H9 (cell line): Measurements from ENCODE around the gene CALN1. TPM values are rescaled to one million over a fixed set of nuclear protein-coding genes. Genes with fewer than 3 reads are reported as not detected.

Experiments used
- DNase-seq: peaks from one replicate; pipeline ENCODE4 v3.0.0-alpha.2; 2017
- H2AFZ ChIP-seq: one replicate; pipeline ENCODE4 v1.6.1; 2013; ENCODE audit warnings: mild to moderate bottlenecking, low read length, control low read depth, moderate library complexity
- H2AK5ac ChIP-seq: 2 replicates; pipeline ENCODE4 v1.6.1; 2013; ENCODE audit warnings: low read length, control low read depth, mixed read lengths; ENCODE audit not compliant: insufficient read length
- H2BK120ac ChIP-seq: one replicate; pipeline ENCODE4 v1.6.1; 2013; ENCODE audit warnings: low read depth, mild to moderate bottlenecking, low read length, control low read depth, inconsistent platforms; ENCODE audit not compliant: poor library complexity, severe bottlenecking
- H2BK12ac ChIP-seq: 2 replicates; pipeline ENCODE4 v1.6.1; 2013; ENCODE audit warnings: low read length, control low read depth, mixed read lengths, low read depth; ENCODE audit not compliant: insufficient read length
- H2BK15ac ChIP-seq: 2 replicates; pipeline ENCODE4 v1.6.1; 2013; ENCODE audit warnings: low read depth, low read length, control low read depth
- H2BK20ac ChIP-seq: one replicate; pipeline ENCODE4 v1.6.1; 2013; ENCODE audit warnings: low read depth, mild to moderate bottlenecking, low read length, control low read depth, inconsistent platforms; ENCODE audit not compliant: poor library complexity, severe bottlenecking
- H2BK5ac ChIP-seq: 2 replicates; pipeline ENCODE4 v1.6.1; 2013; ENCODE audit warnings: low read length, control low read depth, mixed read lengths; ENCODE audit not compliant: insufficient read length
- H3K14ac ChIP-seq: 2 replicates; pipeline ENCODE4 v1.6.1; 2013; ENCODE audit warnings: low read length, control low read depth; ENCODE audit not compliant: insufficient read depth
- H3K18ac ChIP-seq: 2 replicates; pipeline ENCODE4 v1.6.1; 2013; ENCODE audit warnings: low read depth, mild to moderate bottlenecking, mixed read lengths, low read length, control low read depth; ENCODE audit not compliant: insufficient read length
- H3K23ac ChIP-seq: 2 replicates; pipeline ENCODE4 v1.6.1; 2013; ENCODE audit warnings: low read length, control low read depth, mixed read lengths, low read depth; ENCODE audit not compliant: insufficient read length
- H3K23me2 ChIP-seq: 2 replicates; pipeline ENCODE4 v1.6.1; 2013; ENCODE audit warnings: low read depth, mild to moderate bottlenecking, mixed read lengths, low read length, control low read depth; ENCODE audit not compliant: insufficient read length, poor library complexity, severe bottlenecking
- H3K27ac ChIP-seq: 2 replicates; pipeline ENCODE4 v1.5.1; 2013; ENCODE audit warnings: low read length, control low read depth, mixed read lengths, low read depth; ENCODE audit not compliant: insufficient read length
- H3K27me3 ChIP-seq: 2 replicates; pipeline ENCODE4 v1.6.1; 2013; ENCODE audit warnings: low read length, control low read depth, inconsistent platforms; ENCODE audit not compliant: insufficient read depth
- H3K4ac ChIP-seq: 2 replicates; pipeline ENCODE4 v1.6.1; 2013; ENCODE audit warnings: low read depth, mild to moderate bottlenecking, control low read depth, inconsistent platforms, low read length, moderate library complexity
- H3K4me1 ChIP-seq: 2 replicates; pipeline ENCODE4 v1.6.1; 2013; ENCODE audit warnings: low read length, control low read depth, inconsistent platforms; ENCODE audit not compliant: insufficient read depth
- H3K4me2 ChIP-seq: 2 replicates; pipeline ENCODE4 v1.6.1; 2013; ENCODE audit warnings: low read length, control low read depth, mixed read lengths; ENCODE audit not compliant: insufficient read length, insufficient read depth
- H3K56ac ChIP-seq: 2 replicates; pipeline ENCODE4 v1.6.1; 2013; ENCODE audit warnings: low read depth, mild to moderate bottlenecking, mixed read lengths, low read length, control low read depth; ENCODE audit not compliant: insufficient read length
- H3K79me1 ChIP-seq: 2 replicates; pipeline ENCODE4 v1.6.1; 2013; ENCODE audit warnings: low read depth, mild to moderate bottlenecking, moderate library complexity, low read length, control low read depth, inconsistent platforms; ENCODE audit not compliant: insufficient read depth, poor library complexity, severe bottlenecking
- H3K79me2 ChIP-seq: 2 replicates; pipeline ENCODE4 v1.6.1; 2013; ENCODE audit warnings: low read length, control low read depth, inconsistent platforms; ENCODE audit not compliant: insufficient read depth
- H3K9ac ChIP-seq: 2 replicates; pipeline ENCODE4 v1.6.1; 2013; ENCODE audit warnings: low read length, control low read depth, mixed read lengths; ENCODE audit not compliant: insufficient read length; ENCODE audit errors: extremely low read depth
- H3K9me3 ChIP-seq: one replicate; pipeline ENCODE4 v1.6.1; 2013; ENCODE audit warnings: low read depth, low read length, inconsistent platforms; ENCODE audit not compliant: control insufficient read depth
- H3T11ph ChIP-seq: one replicate; pipeline ENCODE4 v1.6.1; 2013; ENCODE audit warnings: mild to moderate bottlenecking, low read length, control low read depth, inconsistent platforms
- H4K20me1 ChIP-seq: one replicate; pipeline ENCODE4 v1.6.1; 2013; ENCODE audit not compliant: control insufficient read depth, insufficient read length, insufficient read depth
- H4K5ac ChIP-seq: 2 replicates; pipeline ENCODE4 v1.6.1; 2013; ENCODE audit warnings: low read depth, mild to moderate bottlenecking, mixed read lengths, low read length, control low read depth; ENCODE audit not compliant: insufficient read length
- H4K8ac ChIP-seq: replicated peaks from 2 replicates; pipeline ENCODE4 v1.6.1; 2013; ENCODE audit warnings: low read length, control low read depth, mixed read lengths, low read depth; ENCODE audit not compliant: insufficient read length
- H4K91ac ChIP-seq: 2 replicates; pipeline ENCODE4 v1.6.1; 2013; ENCODE audit warnings: low read depth, mild to moderate bottlenecking, moderate library complexity, mixed read lengths, low read length, control low read depth; ENCODE audit not compliant: insufficient read length
- H3K27ac Mint-ChIP-seq, 3 experiments: 2 replicates in 2 of 3; 3 replicates in 1 of 3; pipeline ENCODE4 v1.8.0; 2020 to 2021; ENCODE audit warnings: mixed read lengths in 3 of 3, mild to moderate bottlenecking in 1 of 3, moderate library complexity in 1 of 3
- H3K27me3 Mint-ChIP-seq: 2 replicates; pipeline ENCODE4 v1.8.0; 2021; ENCODE audit warnings: low read depth, mild to moderate bottlenecking, moderate library complexity, mixed read lengths
- H3K36me3 Mint-ChIP-seq, 3 experiments: 2 replicates in 2 of 3; 3 replicates in 1 of 3; pipeline ENCODE4 v1.8.0; 2020 to 2021; ENCODE audit warnings: low read depth in 3 of 3, mixed read lengths in 3 of 3; ENCODE audit not compliant: insufficient read depth in 1 of 3
- H3K4me1 Mint-ChIP-seq, 2 experiments: 2 replicates each; pipeline ENCODE4 v1.8.0; 2020; ENCODE audit warnings: mixed read lengths in 2 of 2
- H3K4me3 Mint-ChIP-seq, 2 experiments: 2 replicates in 1 of 2; 3 replicates in 1 of 2; pipeline ENCODE4 v1.8.0; 2020 to 2021; ENCODE audit warnings: mild to moderate bottlenecking in 2 of 2, mixed read lengths in 2 of 2, moderate library complexity in 1 of 2
- H3K9me3 Mint-ChIP-seq, 2 experiments: 2 replicates in 1 of 2; 3 replicates in 1 of 2; pipeline ENCODE4 v1.8.0; 2020; ENCODE audit warnings: mild to moderate bottlenecking in 2 of 2, mixed read lengths in 2 of 2, moderate library complexity in 1 of 2
- CTCF ChIP-seq: fragments of 200-600 bp; sonication (generic); conservative IDR thresholded peaks from 3 replicates; pipeline ENCODE4 v1.8.0; 2021; ENCODE audit warnings: antibody characterized with exemption, mild to moderate bottlenecking
- whole genome bisulfite sequencing: extraction: QIAGEN DNeasy Blood & Tissue Kit; methylation state at CpG from one replicate; pipeline ENCODE4 v1.1.7; 2013; ENCODE audit warnings: missing lambda C conversion rate, low lambda C conversion rate, mixed read lengths; ENCODE audit not compliant: insufficient read length; ENCODE audit errors: extremely low coverage; 5-methylcytosine and 5-hydroxymethylcytosine counted together
- total RNA-seq: library from RNA; stranded (reverse); gene quantifications from 2 replicates; pipeline ENCODE4 v1.2.1, GENCODE V29; 2021

Gene CALN1
- total RNA-seq, 1 experiment from 2014 or later = 2.8 TPM

DNA sequence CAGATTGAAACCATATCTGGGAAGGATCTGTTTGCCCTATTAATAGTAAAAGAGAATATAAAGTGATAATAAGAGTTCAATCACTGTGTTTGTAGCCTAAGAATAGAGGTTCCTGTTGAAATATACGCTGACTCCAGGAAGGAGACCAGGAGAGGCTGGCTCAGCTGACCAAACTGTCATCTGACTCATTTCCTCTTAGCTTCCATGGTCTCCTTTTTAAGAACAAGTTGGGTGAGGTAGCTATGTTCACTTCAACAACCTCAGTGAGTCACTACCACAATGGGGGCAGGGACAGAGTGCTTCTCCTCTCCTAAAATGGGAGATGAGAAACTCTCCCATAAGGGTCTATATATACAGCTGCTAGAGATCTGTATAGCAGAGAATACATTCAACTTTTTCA, 543.3 kb downstream of the CALN1 start:
- H3K79me1 ChIP-seq = no peaks in the 10 kb centered on the region
- Mint-ChIP-seq H3K4me1 (no peaks in the 10 kb centered on the region), H3K9me3 (no peaks in the 10 kb centered on the region), H3K27me3 (no peaks in the 10 kb centered on the region), H3K27ac (no peak overlapping the region), H3K36me3 (no peaks in the 10 kb centered on the region), H3K4me3 (no peak overlapping the region)
- no peak overlapping the region for H3K23ac ChIP-seq
- H2BK5ac ChIP-seq = no peak overlapping the region
- H3K14ac ChIP-seq = no peak overlapping the region
- H4K20me1 ChIP-seq = no peaks in the 10 kb centered on the region
- no peaks in the 10 kb centered on the region for H3K27me3 ChIP-seq
- no peak overlapping the region for H2BK120ac ChIP-seq
- no peaks in the 10 kb centered on the region for H3K23me2 ChIP-seq
- TF ChIP-seq CTCF = no peak
- no peak overlapping the region for H4K5ac ChIP-seq
- no peak overlapping the region for H2AFZ ChIP-seq
- no peak overlapping the region for H3K4me2 ChIP-seq
- no peak overlapping the region for H2AK5ac ChIP-seq
- H3K9ac ChIP-seq = no peak overlapping the region
- no peak overlapping the region for H4K91ac ChIP-seq
- WGBS = no CpG with 5 or more reads among the region's 1 CpG
- no peak for DNase-seq
- no peaks in the 10 kb centered on the region for H3K9me3 ChIP-seq
- H3K18ac ChIP-seq = no peak overlapping the region
- H4K8ac ChIP-seq = no peak overlapping the region
- no peak overlapping the region for H3K56ac ChIP-seq
- no peak overlapping the region for H3K4ac ChIP-seq
- H2BK20ac ChIP-seq = no peak overlapping the region
- H2BK15ac ChIP-seq = no peak overlapping the region
- no peak overlapping the region for H2BK12ac ChIP-seq
- H3T11ph ChIP-seq = no peak overlapping the region
- H3K79me2 ChIP-seq = no peaks in the 10 kb centered on the region
- no peak overlapping the region for H3K27ac ChIP-seq
- H3K4me1 ChIP-seq = no peaks in the 10 kb centered on the region
